C4-2B (cell line): ENCODE measurements around the gene CSRNP3.

ENCODE experiments used
- H3K27ac ChIP-seq: fragments of 450-650 bp; 2 replicates; pipeline ENCODE4 v1.5.1; 2017
- ZFX ChIP-seq: fragments of 450-650 bp; IDR thresholded peaks from 2 replicates; pipeline ENCODE4 v1.6.1; 2017
- TF ChIP-seq, protein P1 (sequence below): fragments of 450-650 bp; conservative IDR thresholded peaks from 2 replicates; pipeline ENCODE4 v1.5.1; 2017; ENCODE audit warnings: mild to moderate bottlenecking

CSRNP3 gene

DNA sequence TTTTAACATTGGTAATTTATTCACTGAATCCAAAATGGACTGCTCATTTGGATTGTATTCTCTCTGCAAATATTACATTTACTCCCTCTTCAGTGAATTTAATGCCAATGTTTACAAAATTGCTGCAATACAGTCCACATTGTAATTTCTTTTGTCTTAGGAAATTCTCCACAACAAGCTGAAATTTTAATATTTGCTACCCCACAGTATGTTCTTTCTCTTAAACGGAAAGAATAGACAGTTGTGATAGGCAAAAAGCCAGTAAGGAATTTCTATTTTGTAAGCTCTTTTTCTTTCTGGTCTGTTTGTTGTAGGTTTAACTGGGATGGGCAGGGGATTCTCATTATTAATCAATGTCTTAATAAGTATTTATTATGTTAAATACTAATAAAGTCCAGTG lies 92.0 kb downstream of the CSRNP3 start:
- no peak overlapping the region for H3K27ac ChIP-seq
- TF ChIP-seq ZFX: no peak
- TF ChIP-seq, protein P1, sequence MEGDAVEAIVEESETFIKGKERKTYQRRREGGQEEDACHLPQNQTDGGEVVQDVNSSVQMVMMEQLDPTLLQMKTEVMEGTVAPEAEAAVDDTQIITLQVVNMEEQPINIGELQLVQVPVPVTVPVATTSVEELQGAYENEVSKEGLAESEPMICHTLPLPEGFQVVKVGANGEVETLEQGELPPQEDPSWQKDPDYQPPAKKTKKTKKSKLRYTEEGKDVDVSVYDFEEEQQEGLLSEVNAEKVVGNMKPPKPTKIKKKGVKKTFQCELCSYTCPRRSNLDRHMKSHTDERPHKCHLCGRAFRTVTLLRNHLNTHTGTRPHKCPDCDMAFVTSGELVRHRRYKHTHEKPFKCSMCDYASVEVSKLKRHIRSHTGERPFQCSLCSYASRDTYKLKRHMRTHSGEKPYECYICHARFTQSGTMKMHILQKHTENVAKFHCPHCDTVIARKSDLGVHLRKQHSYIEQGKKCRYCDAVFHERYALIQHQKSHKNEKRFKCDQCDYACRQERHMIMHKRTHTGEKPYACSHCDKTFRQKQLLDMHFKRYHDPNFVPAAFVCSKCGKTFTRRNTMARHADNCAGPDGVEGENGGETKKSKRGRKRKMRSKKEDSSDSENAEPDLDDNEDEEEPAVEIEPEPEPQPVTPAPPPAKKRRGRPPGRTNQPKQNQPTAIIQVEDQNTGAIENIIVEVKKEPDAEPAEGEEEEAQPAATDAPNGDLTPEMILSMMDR: no peak

DNA sequence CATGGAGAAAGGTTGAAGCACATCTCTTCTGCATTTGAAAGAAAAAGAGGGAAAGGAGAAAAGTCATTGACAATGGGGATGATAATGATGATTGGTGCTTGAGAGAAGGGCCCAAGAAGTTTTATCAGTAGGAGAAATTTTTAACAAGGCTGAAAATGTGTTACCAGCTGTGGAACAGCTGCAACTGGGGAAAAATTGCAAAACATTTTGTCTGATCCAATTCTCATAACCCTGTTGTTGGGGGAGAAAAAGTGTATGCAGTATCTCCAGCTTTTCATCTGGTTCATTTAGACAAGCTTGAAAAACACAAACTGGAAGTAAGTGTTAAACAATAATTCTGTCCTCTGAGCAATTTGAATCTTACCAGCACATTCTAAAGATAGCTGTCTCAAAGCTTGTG lies 92.7 kb downstream of the CSRNP3 start:
- no peak overlapping the region for H3K27ac ChIP-seq
- TF ChIP-seq, protein P1: no peak
- TF ChIP-seq ZFX: no peak

DNA sequence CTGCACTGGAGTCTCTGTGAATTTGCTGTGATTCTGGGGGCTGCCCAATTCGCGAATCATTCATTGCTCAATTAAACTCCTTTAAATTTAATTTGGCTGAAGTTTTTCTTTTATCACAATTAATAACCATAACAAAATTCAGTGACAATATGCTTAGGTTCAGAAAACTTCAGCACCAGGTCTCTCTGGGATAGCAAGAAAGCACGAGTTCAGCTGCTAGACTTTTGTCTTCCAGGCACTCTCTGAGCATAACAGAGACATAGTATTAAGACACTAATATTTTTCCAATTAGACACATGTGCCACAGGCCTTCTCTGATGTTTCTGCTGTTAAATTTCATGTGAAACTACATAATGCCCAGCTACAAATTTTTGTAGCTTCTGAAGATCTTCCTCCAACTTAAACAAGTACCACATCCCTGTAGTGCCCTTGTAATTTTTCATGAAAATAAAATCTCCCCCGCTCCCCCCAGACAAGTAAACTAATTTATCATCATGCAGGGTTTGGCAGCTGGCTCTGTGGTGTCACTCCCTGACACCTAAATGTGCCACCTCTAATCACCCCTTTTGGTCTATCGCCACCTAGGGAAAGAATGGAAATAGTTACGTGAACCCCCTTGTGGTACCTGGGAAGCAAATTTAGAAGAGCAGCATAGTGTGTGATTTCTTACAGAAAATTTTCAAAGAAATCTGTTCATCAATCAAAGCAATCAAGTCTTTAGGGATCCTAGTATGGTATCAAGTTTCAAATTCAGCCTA lies 94.1 kb downstream of the CSRNP3 start:
- TF ChIP-seq, protein P1: peak; percentile 33
- no peak for TF ChIP-seq ZFX

DNA sequence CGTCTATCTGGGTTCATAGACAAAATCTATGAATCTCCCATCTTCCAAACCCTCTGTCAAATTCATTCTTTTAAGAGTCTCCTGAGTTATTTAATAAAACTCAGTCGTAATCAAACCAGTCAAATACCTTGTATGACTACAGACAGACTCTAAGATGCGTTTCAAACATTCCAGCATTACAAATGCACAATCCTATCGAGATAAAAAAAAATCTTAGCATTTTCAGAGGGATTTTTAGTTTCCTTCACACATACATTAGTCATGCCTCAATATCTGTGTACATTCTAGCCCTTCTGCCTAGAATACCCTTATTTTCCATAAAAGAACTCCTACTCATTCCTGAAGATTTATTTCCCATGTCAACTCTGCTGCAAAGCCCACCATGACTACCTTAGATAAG lies 96.5 kb downstream of the CSRNP3 start:
- TF ChIP-seq, protein P1: no peak
- no peak for TF ChIP-seq ZFX
- no peak overlapping the region for H3K27ac ChIP-seq

More for the DNA sequence above, 94.1 kb downstream of the CSRNP3 start:
- no peak overlapping the region for H3K27ac ChIP-seq

DNA sequence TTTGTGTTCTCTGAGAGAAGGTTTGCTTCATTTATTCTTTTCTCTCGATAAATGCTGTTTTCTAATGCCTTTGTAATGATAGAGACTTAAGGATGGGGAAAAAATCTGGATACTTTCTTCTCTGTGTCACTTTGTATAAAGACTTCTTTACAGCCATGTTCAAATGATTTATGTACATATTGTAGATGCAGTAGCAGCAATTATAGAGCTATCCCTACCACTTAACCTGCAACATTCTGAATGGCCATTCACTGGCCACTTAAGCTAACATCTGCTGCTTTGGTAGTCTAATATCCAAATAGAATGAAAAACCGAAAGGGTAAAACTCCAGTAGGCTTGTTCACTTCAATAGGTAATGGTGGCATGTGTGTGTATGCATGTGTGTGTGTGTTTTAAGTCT lies 97.8 kb downstream of the CSRNP3 start:
- TF ChIP-seq ZFX: no peak
- TF ChIP-seq, protein P1: no peak
- no peak overlapping the region for H3K27ac ChIP-seq

DNA sequence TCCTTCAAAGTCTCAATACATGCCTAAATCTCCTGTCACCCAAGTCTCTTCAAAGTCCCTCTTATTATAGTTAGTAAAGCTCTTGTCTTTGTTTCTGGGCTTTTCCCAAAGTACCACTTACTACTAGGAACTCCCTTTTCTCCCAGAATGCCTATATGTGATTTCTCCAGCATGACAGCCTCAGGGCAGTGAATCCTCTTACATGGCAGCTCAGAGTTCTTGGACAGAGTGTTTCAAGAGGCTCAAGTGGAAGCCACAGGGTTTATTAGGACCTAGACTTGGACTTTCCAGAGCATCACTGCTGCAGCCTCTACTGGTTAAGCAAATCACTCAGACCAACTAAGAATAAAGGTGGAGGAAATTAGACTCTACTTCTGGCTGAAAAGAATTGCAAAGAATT lies 98.9 kb downstream of the CSRNP3 start:
- TF ChIP-seq, protein P1: no peak
- TF ChIP-seq ZFX: no peak
- no peak overlapping the region for H3K27ac ChIP-seq

DNA sequence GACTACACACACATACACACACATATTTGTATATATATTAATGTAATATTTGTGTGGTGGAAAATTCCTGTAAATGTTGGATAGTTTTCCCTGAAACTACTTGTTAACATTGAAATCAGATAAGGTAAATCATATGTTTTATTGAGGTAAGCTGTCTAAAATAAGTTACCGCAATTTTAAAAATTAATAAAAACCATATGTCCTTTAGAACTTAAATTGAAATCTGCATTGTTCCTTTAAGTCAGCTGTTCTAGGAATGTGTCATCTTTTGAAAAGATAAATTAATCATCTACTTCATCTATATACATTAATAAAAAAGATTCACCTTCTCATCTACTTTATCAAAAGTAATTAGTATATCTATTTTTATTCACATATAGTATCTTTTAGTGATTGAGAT lies 102.0 kb downstream of the CSRNP3 start:
- TF ChIP-seq, protein P1: no peak
- TF ChIP-seq ZFX: no peak
- no peak overlapping the region for H3K27ac ChIP-seq
